22Rv1 (cell line): Measurements from ENCODE around the gene SPATA13.

Experiments
- H3K27ac ChIP-seq: fragments of 450-650 bp; 2 replicates; pipeline ENCODE4 v1.5.1; 2017
- CTCF ChIP-seq: fragments of 450-650 bp; IDR thresholded peaks from 2 replicates; pipeline ENCODE4 v1.5.1; 2017; ENCODE audit warnings: mild to moderate bottlenecking
- ZFX ChIP-seq: fragments of 450-650 bp; IDR thresholded peaks from 2 replicates; pipeline ENCODE4 v1.6.1; 2017; ENCODE audit warnings: antibody characterized with exemption, borderline replicate concordance

The SPATA13 gene

GRCh38 chr13:24199016-24199415, 38.5 kb downstream of the SPATA13 start:
- H3K27ac ChIP-seq: peak overlapping the region; percentile 81
- TF ChIP-seq ZFX (no peak), CTCF (no peak)

GRCh38 chr13:24202215-24202614, 41.7 kb downstream of the SPATA13 start:
- no peak for TF ChIP-seq ZFX
- no peak for TF ChIP-seq CTCF
- H3K27ac ChIP-seq: peak overlapping the region; percentile 81

- TF ChIP-seq ZFX (no peak), CTCF (no peak)
- H3K27ac ChIP-seq: peak overlapping the region; percentile 81
Measured at GRCh38 chr13:24203273-24203672, 42.8 kb downstream of the SPATA13 start.

- TF ChIP-seq ZFX (no peak), CTCF (no peak)
- H3K27ac ChIP-seq: peak overlapping the region; percentile 81
Measured at GRCh38 chr13:24203811-24204210, 43.3 kb downstream of the SPATA13 start.

- peak overlapping the region; percentile 81 for H3K27ac ChIP-seq
Measured at GRCh38 chr13:24205076-24205475, 44.6 kb downstream of the SPATA13 start.

- TF ChIP-seq ZFX (no peak), CTCF (no peak)
- H3K27ac ChIP-seq: peak overlapping the region; percentile 50
Measured at GRCh38 chr13:24207841-24208667, 47.5 kb downstream of the SPATA13 start.

GRCh38 chr13:24209138-24209537, 48.6 kb downstream of the SPATA13 start:
- H3K27ac ChIP-seq: peak overlapping the region; percentile 50

More at GRCh38 chr13:24209138-24209537, 48.6 kb downstream of the SPATA13 start:
- no peak for TF ChIP-seq ZFX
- TF ChIP-seq CTCF: no peak
